Sigmoid colon (tissue), 7 donors: ENCODE measurements around the gene FNIP2. TPM values are rescaled to one million over a fixed set of nuclear protein-coding genes. Genes with fewer than 3 reads are reported as not detected.

Source experiments
- DNase-seq: peaks from one replicate; pipeline ENCODE4 v3.0.0-alpha.2; 2019
- H3K27ac ChIP-seq, 4 donors: fragments of 200-600 bp; sonication (generic); one replicate each; pipeline ENCODE4 v1.5.1; 2016 to 2019; ENCODE audit warnings: mild to moderate bottlenecking in 1 of 4
- H3K27me3 ChIP-seq, 3 donors: fragments of 200-600 bp; sonication (generic); one replicate each; pipeline ENCODE4 v1.5.1; 2019; ENCODE audit warnings: mild to moderate bottlenecking in 1 of 3
- H3K36me3 ChIP-seq, 4 donors: fragments of 200-600 bp; sonication (generic); one replicate each; pipeline ENCODE4 v1.5.1; 2016 to 2019
- H3K4me1 ChIP-seq, 4 donors: fragments of 200-600 bp; sonication (generic); one replicate each; pipeline ENCODE4 v1.5.1; 2017 to 2019
- H3K4me3 ChIP-seq, 4 donors: fragments of 200-600 bp; sonication (generic); one replicate each; pipeline ENCODE4 v1.5.1; 2017 to 2019; ENCODE audit warnings: mild to moderate bottlenecking in 2 of 4, moderate library complexity in 1 of 4
- H3K9me3 ChIP-seq, 4 donors: fragments of 200-600 bp in 3 of 4; sonication (generic) in 3 of 4; one replicate each; pipeline versions ENCODE4 v1.5.1 to v1.6.1; 2013 to 2019
- EP300 ChIP-seq, 4 donors: sonication (generic); formaldehyde crosslinking; IDR thresholded peaks; one replicate each; pipeline ENCODE4 v1.6.1; 2017; ENCODE audit warnings: antibody characterized with exemption in 4 of 4
- POLR2A ChIP-seq, 2 donors: fragments of 450-650 bp; IDR thresholded peaks; one replicate each; pipeline ENCODE4 v1.6.1; 2016; ENCODE audit warnings: antibody characterized with exemption in 2 of 2, mild to moderate bottlenecking in 2 of 2, moderate library complexity in 2 of 2
- POLR2AphosphoS5 ChIP-seq, 4 donors: sonication (generic); formaldehyde crosslinking; IDR thresholded peaks; one replicate each; pipeline ENCODE4 v1.6.1; 2017; ENCODE audit warnings: antibody characterized with exemption in 4 of 4
- WGBS, 2 donors: extraction: QIAGEN DNeasy Blood & Tissue Kit; methylation state at CpG; one replicate each; pipeline ENCODE4 v1.1.7; 2013; 5-methylcytosine and 5-hydroxymethylcytosine counted together
- intact Hi-C: fragments of 100-400 bp; cut with DNase I; formaldehyde crosslinking; loops from one replicate; pipeline ENCODE4 v1.15.1; 2023
- polyA plus RNA-seq, 3 donors: library from polyadenylated mRNA; stranded (reverse); fragments of 200-250 nt; gene quantifications; one replicate each; pipeline ENCODE4 v1.2.3, GENCODE V29; 2013
- total RNA-seq, 4 donors: library from RNA; depleted of rRNA; stranded (reverse); fragments of >200 nt; gene quantifications; one replicate each; pipeline ENCODE4 v1.1.0, GENCODE V29; 2016
- TF ChIP-seq, protein P1 (sequence below), 4 experiments: fragments of 450-650 bp in 3 of 4; fragments of 200-600 bp in 1 of 4; IDR thresholded peaks; one replicate each; pipeline ENCODE4 v1.5.1; 2016 to 2019; ENCODE audit warnings: antibody characterized with exemption in 4 of 4, mild to moderate bottlenecking in 3 of 4, moderate library complexity in 2 of 4
- donor health status: healthy with polysubstance abuse.
- donor health status: Bipolar disorder and iron deficiency.
- donor health status: healthy.

The FNIP2 gene
- total and polyA plus RNA-seq, 7 donors: 14.4 to 38.9 (median 35.2) TPM

DNA sequence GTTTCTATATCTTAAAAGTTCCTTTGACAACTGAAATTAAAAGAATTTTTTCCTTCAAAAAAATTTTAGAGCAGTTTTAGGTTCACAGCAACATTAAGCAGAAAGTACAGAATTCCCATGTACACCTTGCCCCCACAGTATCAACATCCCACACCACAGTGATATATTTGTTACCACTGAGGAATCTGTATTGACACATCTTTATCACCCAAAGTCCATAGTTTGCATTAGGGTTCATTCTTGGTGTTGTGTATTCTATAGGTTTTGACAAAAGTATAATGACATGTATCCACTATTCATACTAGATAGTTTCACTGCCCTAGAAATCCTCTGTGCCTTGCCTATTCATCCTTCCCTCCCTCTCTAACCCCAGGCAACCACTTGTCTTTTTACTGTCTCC lies 43.7 kb downstream of the FNIP2 start:
- H3K4me3 ChIP-seq: no peak overlapping the region
- peaks cover 0 to 64% (median 53%) of the 10 kb centered on the region in 4 donors for H3K4me1 ChIP-seq
- no peaks in the 10 kb centered on the region for H3K36me3 ChIP-seq
- intact Hi-C loops: loop anchor here (5.0 kb wide), 1 partner anchor 45 kb away; the partner anchor contains the start of gene FNIP2
- peak overlapping the region; percentile 73 to 86 (median 83) for H3K27ac ChIP-seq
- DNase-seq: no peak
- no peaks in the 10 kb centered on the region for H3K27me3 ChIP-seq
- TF ChIP-seq, protein P1, sequence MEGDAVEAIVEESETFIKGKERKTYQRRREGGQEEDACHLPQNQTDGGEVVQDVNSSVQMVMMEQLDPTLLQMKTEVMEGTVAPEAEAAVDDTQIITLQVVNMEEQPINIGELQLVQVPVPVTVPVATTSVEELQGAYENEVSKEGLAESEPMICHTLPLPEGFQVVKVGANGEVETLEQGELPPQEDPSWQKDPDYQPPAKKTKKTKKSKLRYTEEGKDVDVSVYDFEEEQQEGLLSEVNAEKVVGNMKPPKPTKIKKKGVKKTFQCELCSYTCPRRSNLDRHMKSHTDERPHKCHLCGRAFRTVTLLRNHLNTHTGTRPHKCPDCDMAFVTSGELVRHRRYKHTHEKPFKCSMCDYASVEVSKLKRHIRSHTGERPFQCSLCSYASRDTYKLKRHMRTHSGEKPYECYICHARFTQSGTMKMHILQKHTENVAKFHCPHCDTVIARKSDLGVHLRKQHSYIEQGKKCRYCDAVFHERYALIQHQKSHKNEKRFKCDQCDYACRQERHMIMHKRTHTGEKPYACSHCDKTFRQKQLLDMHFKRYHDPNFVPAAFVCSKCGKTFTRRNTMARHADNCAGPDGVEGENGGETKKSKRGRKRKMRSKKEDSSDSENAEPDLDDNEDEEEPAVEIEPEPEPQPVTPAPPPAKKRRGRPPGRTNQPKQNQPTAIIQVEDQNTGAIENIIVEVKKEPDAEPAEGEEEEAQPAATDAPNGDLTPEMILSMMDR (IDR thresholded peaks at IDR 0.05): no peak
- TF ChIP-seq POLR2AphosphoS5 (IDR thresholded peaks at IDR 0.05): no peak
- TF ChIP-seq EP300 (IDR thresholded peaks at IDR 0.05): no peak
- TF ChIP-seq POLR2A (IDR thresholded peaks at IDR 0.05): no peak
- no peaks in the 10 kb centered on the region for H3K9me3 ChIP-seq

DNA sequence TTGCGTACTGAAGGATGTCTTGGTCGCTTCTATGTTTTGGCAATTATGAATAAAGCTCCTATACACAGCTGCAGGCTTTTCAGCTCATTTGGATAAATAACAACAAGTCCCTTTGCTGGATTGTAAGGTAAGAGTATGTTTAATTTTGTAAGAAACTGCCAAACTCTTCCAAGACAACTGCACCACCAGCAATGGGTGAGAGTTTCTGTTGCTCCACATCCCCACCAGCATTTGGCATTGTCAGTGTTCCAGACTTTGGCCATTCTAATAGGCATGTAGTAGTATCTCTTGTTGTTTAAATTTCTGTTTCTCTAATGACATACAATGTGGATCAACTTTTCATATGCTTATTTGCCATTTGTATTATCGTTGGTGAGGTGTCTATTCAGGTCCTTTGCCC lies 44.3 kb downstream of the FNIP2 start:
- 96 to 97% methylated on average over 3 of the region's 3 CpGs for WGBS, 2 donors
- H3K4me3 ChIP-seq: no peak overlapping the region
- no peak for DNase-seq
- H3K9me3 ChIP-seq: no peaks in the 10 kb centered on the region
- peaks cover 0 to 58% (median 50%) of the 10 kb centered on the region in 4 donors for H3K4me1 ChIP-seq
- peak overlapping the region in 2 of 4 donors; percentile 83 to 86 for H3K27ac ChIP-seq
- no peaks in the 10 kb centered on the region for H3K36me3 ChIP-seq
- intact Hi-C loops: loop anchor here (5.0 kb wide), 1 partner anchor 46 kb away; the partner anchor contains the start of gene FNIP2
- no peak for TF ChIP-seq POLR2A (IDR thresholded peaks at IDR 0.05)
- no peak for TF ChIP-seq EP300 (IDR thresholded peaks at IDR 0.05)
- TF ChIP-seq POLR2AphosphoS5 (IDR thresholded peaks at IDR 0.05): no peak
- TF ChIP-seq, protein P1 (IDR thresholded peaks at IDR 0.05): no peak
- no peaks in the 10 kb centered on the region for H3K27me3 ChIP-seq

DNA sequence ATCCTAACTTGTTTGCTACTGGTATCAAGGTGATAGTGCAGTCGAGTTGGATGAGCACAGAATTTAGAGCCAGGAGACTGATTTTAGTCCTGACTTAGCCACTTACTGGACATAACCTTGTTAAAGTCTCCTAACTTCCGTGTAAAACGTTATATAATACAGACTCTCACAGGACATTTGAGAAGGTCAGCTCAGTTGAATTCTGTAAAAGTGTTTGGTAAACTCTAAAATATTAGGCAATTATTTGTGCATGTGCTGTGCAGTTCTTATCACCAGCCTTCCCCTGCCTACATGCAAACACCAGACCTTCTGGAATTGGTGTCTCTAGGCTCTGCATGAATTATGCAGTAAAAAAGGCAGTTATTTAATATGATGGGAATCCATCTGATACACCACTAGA lies 45.4 kb downstream of the FNIP2 start:
- peak overlapping the region in 3 of 4 donors; percentile 29 to 55 (median 43) for H3K27ac ChIP-seq

DNA sequence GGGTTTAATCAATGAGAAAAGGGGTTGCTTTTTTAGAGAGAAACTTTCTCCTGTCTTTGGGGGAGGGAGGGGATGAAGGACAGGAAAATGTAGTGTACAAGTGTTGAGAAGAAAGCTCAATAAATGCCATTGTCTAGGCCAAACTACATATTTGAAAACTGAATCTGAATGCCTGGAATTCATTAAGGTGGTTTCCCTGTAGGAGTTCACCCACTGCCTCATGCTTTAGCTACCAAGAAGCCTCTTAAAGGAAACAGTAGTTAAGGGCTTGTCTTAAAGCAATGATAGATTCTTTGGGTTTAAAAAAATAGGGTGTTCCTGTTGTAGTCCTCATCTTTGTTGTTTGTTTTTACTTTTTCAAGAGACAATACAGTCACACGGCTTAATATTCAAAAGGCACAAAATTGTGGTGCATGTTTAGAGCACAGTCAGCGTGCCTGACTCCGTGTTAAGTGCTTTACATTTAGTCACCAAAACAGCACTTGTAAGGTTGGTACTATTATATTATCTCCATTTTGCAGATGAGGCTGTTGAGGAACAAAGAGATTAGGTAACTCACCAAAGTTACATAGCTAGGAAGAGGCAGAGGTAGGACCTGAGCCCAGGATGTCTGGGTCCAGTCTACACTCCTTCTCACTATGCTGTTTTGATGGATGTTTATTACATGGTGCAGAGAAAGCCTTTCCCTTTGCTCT lies 46.0 kb downstream of the FNIP2 start:
- Histone ChIP-seq H3K9me3 (no peaks in the 10 kb centered on the region), H3K4me1 (peaks cover 0 to 57% (median 45%) of the 10 kb centered on the region in 4 donors), H3K36me3 (no peaks in the 10 kb centered on the region), H3K27me3 (no peaks in the 10 kb centered on the region), H3K4me3 (no peak overlapping the region), H3K27ac (peak overlapping the region in 2 of 4 donors; percentile 43 to 55)
- intact Hi-C loops: loop anchor here (5.0 kb wide), 1 partner anchor 47 kb away; the partner anchor contains the start of gene FNIP2
- whole genome bisulfite sequencing, 2 donors: 86 to 90% methylated on average over 3 of the region's 3 CpGs
- TF ChIP-seq POLR2AphosphoS5 (IDR thresholded peaks at IDR 0.05) (no peak), POLR2A (IDR thresholded peaks at IDR 0.05) (no peak), EP300 (IDR thresholded peaks at IDR 0.05) (no peak)
- TF ChIP-seq, protein P1 (IDR thresholded peaks at IDR 0.05): no peak
- no peak for DNase-seq

More for the DNA sequence above, 45.4 kb downstream of the FNIP2 start:
- 36 to 78% methylated on average over 3 of the region's 3 CpGs for WGBS, 2 donors
- TF ChIP-seq, protein P1 (IDR thresholded peaks at IDR 0.05): no peak
- TF ChIP-seq EP300 (IDR thresholded peaks at IDR 0.05): no peak
- TF ChIP-seq POLR2AphosphoS5 (IDR thresholded peaks at IDR 0.05): no peak
- TF ChIP-seq POLR2A (IDR thresholded peaks at IDR 0.05): no peak
- no peak overlapping the region for H3K4me3 ChIP-seq
- H3K27me3 ChIP-seq: no peaks in the 10 kb centered on the region
- H3K9me3 ChIP-seq: no peaks in the 10 kb centered on the region
- intact Hi-C loops: loop anchor here (5.0 kb wide), 1 partner anchor 47 kb away; the partner anchor contains the start of gene FNIP2
- peaks cover 0 to 57% (median 47%) of the 10 kb centered on the region in 4 donors for H3K4me1 ChIP-seq
- no peak for DNase-seq
- no peaks in the 10 kb centered on the region for H3K36me3 ChIP-seq
